HG02840 (cell line): ENCODE data around the gene P3H3.

Experiments used
- ATAC-seq: cut with Tn5 transposase; IDR thresholded peaks from one replicate; pipeline ENCODE4 v1.9.1; 2021; ENCODE audit warnings: mild to moderate bottlenecking, moderate library complexity, moderate number of reproducible peaks; ENCODE audit not compliant: unreplicated experiment, low FRiP score

The P3H3 gene

DNA sequence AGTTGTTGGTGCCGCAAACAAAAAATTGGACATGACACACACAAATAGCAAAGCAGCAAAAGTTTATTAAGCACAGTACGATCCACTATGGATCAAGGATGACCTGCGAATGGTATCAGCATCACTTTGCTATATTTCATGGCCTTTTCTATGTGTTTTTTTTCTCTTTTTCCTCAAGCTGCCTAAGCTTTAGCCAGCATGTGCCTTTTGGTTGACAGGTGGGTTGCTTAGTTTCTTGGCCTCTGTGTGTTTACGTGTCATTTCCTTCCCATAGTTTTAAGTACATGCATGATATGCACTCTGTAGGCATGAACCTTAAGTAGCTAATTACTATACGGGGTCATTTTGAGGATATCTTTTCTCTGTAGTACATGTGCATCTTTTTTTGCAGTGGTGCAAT is 29.1 kb upstream of the P3H3 start:
- ATAC-seq, result no peak

DNA sequence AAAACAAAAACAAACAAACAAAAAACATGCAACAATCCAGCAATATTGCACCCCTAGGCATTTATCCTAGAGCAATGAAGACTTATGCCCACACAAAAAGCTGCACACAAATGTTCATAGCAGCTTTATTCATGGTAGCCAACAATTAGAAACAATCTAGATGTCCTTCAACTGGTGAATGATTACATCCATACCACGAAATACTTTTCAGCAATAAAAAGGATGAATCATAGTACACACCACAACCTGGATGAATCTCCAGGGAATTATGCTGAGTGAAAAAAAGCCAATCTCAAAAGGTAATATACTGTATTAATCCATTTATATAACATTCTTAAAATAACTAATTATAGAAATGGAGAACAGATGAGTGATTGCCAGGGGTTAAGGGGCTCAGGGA is 21.0 kb upstream of the P3H3 start:
- no peak for ATAC-seq

DNA sequence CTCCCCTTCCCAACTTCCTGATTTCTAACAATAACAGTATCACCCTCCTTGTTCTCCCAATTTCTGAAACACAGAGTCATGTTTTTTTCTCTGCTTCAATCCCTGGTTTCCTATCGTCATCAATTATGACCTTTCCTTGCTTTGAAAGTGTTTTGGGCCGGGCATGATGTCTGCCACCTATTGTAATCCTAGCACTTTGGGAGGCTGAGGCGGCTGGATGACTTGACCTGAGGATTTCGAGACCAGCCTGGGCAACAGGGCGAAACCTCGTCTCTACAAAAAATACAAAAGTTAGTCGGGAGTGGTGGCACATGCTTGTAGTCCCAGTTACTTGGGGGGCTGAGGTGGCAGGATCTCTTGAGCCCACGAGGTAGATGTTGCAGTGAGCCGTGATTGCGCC is 19.2 kb upstream of the P3H3 start:
- ATAC-seq, result no peak

DNA sequence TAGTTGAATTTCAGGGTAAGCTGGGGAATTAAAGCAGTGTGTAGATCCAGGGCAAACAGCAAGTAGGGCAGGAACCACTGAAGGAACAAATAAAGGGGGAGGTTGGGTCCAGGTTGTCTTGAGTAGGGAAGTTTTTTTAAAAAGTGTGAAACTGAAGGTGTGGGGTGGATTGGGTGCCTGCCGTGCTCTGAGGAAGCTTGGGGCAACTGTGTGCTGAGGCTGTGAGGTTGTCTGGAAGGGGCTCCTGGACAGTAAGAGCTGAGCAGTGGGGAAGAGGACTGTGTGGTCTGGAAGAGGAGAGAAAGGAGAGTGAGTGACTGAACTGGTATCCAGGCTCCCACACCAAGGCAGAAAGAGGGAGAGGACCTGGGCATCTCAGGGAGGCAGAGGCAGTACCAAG is 17.4 kb upstream of the P3H3 start:
- no peak for ATAC-seq

DNA sequence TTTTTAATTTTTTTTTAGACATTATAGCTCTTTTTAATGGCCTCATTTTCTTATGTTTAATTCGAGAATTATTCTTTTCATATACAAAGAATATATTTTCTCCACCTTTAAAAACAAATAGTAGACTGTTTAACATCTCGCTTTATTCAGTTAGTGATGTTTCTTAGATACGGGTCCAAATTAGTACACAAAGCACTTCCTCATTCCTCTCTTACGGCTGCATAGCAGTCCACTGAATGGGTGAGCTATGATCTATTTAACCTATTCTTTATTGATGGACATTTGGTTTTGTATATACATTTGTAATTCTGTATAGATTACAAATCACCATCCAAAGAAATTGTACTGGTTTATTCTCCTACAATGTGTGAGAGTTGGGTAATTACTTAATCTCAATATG is 14.8 kb upstream of the P3H3 start:
- ATAC-seq, result no peak

DNA sequence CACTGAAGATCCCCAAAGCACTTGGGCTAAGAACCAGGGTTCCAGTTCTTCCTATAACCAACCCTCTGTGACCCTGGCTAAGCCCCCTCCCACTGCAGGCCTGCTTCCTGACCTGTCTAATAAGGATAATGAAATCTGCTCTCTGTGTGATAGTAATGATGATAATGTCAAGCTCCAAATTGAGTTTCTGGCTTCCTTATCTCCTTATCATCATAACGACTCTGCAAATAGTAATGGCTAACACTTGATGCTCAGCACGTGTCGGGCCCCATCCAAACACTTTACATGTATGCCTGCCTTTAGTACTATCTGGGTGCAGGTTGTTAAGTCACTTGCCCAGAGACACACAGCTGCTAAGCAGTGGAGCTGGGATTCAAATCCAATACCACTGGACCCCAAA is 11.6 kb upstream of the P3H3 start:
- ATAC-seq, result no peak

DNA sequence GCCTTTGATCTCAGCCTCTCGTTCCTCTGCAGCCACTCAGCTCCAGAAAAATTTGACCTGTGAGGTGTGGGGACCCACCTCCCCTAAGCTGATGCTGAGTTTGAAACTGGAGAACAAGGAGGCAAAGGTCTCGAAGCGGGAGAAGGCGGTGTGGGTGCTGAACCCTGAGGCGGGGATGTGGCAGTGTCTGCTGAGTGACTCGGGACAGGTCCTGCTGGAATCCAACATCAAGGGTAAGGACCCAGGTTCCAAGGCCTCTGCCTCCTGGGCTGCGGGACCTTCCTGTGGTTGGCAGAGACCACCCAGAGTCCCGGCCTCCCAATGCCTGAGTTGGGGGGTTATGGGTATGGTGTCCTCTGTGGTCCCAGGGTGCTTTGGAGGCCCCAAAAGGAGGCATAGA is 11.1 kb upstream of the P3H3 start:
- no peak for ATAC-seq

DNA sequence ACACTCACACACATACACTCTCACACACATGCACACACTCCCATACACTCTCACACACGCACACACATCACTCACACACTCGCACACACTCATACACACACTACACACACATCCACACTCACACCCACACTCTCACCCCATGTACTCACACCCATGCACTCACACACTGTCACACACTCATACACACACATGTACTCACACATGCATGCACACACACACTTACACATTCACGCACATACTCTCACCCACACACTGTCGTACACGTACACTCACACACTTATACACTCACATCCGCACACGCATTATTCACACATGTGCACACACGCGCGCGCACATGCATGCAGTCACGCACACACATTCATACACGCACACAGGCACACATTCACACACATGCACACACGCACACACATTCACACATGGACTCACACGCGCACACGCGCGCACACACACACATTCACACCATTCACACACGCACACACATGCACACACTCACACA is 10.5 kb upstream of the P3H3 start:
- no peak for ATAC-seq

- ATAC-seq, result no peak
These were observed 10.0 kb upstream of the P3H3 start for GRCh38 chr12:6818222-6818621.

DNA sequence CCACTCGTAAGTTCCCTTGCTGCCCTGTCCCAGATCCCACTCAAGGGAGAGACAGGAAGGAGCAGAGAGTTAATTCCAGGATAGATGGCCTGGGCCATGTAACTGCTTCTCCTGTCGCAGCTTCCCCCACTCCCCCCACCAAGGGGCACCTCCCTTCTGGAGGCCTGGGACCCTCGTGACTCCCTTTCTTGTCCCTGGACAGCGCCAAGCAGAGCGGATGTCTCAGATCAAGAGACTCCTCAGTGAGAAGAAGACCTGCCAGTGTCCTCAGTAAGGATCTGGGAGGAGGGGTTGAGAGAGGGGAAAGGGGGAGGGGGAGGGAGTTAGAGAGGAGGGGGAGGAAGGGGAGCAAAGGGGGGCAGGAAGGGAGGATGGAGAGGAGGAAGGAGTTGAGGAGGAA is 9.6 kb upstream of the P3H3 start:
- no peak for ATAC-seq

DNA sequence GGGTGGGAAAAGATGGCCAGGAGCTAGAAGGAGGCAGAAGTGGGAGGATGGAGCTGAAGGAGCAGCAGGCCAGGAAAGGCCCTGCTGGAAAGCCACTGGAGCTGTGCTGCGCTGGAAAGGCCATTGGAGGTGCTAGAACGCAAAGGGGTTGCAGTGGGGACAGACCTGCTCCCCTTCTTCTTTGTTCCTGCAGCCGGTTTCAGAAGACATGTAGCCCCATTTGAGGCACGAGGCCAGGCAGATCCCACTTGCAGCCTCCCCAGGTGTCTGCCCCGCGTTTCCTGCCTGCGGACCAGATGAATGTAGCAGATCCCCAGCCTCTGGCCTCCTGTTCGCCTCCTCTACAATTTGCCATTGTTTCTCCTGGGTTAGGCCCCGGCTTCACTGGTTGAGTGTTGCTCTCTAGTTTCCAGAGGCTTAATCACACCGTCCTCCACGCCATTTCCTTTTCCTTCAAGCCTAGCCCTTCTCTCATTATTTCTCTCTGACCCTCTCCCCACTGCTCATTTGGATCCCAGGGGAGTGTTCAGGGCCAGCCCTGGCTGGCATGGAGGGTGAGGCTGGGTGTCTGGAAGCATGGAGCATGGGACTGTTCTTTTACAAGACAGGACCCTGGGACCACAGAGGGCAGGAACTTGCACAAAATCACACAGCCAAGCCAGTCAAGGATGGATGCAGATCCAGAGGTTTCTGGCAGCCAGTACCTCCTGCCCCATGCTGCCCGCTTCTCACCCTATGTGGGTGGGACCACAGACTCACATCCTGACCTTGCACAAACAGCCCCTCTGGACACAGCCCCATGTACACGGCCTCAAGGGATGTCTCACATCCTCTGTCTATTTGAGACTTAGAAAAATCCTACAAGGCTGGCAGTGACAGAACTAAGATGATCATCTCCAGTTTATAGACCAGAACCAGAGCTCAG is 8.8 kb upstream of the P3H3 start:
- ATAC-seq, result no peak

DNA sequence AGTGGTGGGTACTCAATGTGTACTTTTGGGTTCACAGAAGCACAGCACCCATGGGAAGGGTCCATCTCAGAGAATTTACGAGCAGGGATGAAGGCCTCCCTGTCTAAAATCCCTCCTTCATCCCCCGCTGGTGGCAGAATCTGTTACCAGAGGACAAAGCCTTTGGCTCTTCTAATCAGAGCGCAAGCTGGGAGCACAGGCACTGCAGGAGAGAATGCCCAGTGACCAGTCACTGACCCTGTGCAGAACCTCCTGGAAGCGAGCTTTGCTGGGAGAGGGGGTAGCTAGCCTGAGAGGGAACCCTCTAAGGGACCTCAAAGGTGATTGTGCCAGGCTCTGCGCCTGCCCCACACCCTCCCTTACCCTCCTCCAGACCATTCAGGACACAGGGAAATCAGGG is 8.0 kb upstream of the P3H3 start:
- ATAC-seq, result no peak

- ATAC-seq, result no peak
These were observed 6.4 kb upstream of the P3H3 start, which contains the start of gene GPR162 for GRCh38 chr12:6821591-6822425. TSS of gene GPR162 (plus strand) at chr12:6821821. CDS start at chr12:6823899, 2,078 bp downstream.

- no peak for ATAC-seq
These were observed 5.6 kb upstream of the P3H3 start for GRCh38 chr12:6822426-6823135.

DNA sequence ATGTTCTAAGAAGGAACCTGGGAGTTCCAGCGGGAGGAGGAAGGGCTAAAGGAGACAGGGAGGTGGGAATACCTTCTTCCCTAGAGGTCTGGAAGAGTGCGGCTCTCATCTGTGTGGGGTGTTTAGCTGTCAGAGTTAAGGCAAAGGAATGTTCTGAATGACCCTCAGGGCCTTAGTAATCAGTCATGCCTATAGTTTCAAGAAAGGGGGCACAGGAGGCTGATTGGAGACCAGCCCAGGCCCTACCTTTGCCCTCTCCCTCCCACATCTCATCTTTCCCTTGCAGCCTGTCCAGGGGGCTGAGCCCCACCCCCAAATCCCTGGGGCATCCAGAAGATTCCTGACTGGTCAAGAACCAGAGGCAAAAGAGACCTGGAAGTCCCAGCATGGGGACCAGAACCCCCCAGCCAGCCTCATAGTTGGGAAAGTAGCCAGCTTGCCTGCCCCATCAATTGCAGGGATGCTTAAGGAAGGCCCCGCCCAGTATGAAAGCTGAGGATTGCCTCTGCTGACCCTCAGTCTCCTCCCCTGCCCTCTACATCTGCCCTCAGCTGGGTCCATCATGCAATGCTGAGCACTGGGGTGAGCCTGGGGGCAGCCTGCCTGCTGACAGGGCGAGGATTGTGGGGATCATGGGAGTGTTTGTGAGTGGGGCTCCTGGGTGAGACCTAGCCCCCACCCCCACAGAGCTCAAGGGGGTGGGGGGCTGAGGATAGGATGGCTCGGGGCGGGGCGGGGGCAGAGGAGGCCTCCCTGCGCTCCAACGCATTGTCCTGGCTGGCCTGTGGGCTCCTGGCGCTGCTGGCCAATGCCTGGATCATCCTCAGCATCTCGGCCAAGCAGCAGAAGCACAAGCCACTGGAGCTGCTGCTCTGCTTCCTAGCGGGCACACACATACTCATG is 4.8 kb upstream of the P3H3 start:
- ATAC-seq, result no peak

DNA sequence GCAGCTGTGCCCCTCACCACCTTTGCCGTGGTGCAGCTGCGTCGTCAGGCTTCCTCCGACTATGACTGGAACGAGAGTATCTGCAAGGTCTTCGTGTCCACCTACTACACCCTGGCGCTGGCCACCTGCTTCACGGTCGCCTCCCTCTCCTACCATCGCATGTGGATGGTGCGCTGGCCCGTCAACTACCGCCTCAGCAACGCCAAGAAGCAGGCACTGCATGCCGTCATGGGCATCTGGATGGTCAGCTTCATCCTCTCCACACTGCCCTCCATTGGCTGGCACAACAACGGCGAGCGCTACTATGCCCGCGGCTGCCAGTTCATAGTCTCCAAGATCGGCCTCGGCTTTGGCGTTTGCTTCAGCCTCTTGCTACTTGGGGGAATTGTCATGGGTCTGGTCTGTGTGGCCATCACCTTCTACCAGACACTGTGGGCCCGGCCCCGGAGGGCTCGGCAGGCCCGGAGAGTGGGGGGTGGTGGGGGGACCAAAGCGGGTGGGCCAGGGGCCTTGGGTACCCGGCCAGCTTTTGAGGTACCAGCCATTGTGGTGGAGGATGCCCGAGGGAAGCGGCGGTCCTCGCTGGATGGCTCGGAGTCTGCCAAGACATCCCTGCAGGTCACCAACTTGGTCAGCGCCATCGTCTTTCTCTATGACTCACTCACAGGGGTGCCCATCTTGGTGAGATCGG is 4.0 kb upstream of the P3H3 start:
- no peak for ATAC-seq

- ATAC-seq, result no peak
These were observed 3.3 kb upstream of the P3H3 start for GRCh38 chr12:6824901-6825381.

DNA sequence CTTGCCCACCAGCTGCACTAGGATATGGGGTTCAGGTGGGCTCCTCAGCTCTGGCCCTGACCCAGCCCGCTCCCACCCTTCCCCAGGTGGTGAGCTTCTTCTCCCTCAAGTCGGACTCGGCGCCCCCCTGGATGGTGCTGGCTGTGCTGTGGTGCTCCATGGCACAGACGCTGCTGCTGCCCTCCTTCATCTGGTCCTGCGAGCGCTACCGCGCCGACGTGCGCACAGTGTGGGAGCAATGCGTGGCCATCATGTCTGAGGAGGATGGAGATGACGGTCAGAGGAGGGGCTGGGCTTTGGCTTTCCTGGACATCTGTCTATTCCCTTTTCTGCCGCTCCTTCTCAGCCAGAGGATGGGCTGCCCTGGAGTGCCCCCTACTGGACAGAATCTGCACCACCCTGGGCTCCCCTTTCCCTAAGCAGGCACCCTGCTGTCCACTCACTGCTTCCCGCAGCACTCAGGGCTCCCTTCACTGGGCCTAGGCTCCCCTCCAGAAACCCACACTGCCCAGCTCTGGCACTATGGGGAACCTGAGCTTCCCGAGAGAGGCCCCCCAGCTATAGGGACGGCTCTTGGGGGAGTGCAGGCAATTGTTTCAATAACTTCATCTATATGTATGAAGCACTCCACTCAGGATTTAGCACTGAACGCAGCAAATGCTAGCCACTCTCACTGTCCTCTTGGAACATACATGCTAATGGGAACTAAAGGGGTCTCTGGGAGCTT is 2.6 kb upstream of the P3H3 start:
- ATAC-seq, result no peak
